Stimulated activated naive CD4-positive, alpha-beta T cell (primary cell): ENCODE results near the gene RNF135.
"Not testable (repeated sequence)": the region's sequence is repeated elsewhere in the genome, so short reads cannot be mapped to it uniquely, and the experiment has no call there.

Experiments
- DNase-seq, 6 experiments: peaks; one replicate each; lab custom pipeline; 2025; lab: John Stamatoyannopoulos, UW

RNF135 gene

GRCh38 chr17:31003225-31003866 lies 32.5 kb downstream of the RNF135 start:
- no peak for DNase-seq

- DNase-seq, result no peak
Observed at GRCh38 chr17:31004160-31004559, 33.3 kb downstream of the RNF135 start.

GRCh38 chr17:31007695-31008373 lies 37.0 kb downstream of the RNF135 start:
- no peak for DNase-seq

- DNase-seq, result peak; percentile 19 to 61 (median 32)
Observed at GRCh38 chr17:31008374-31009041, 37.7 kb downstream of the RNF135 start.

GRCh38 chr17:31009042-31009702 lies 38.3 kb downstream of the RNF135 start:
- peak in 2 of 6 experiments; percentile 9 to 29 for DNase-seq

- DNase-seq, result not testable (repeated sequence)
Observed at GRCh38 chr17:31010014-31010413, 39.2 kb downstream of the RNF135 start.

- DNase-seq, result no peak
Observed at GRCh38 chr17:31013844-31014243, 43.0 kb downstream of the RNF135 start.

- DNase-seq, result no peak
Observed at GRCh38 chr17:31015639-31016038, 44.8 kb downstream of the RNF135 start.

- no peak for DNase-seq
Observed at GRCh38 chr17:31019004-31019403, 48.2 kb downstream of the RNF135 start.

- not testable (repeated sequence) for DNase-seq
Observed at GRCh38 chr17:31023171-31023570, 52.3 kb downstream of the RNF135 start.

GRCh38 chr17:31031841-31032240 lies 61.0 kb downstream of the RNF135 start:
- DNase-seq, result no peak

- DNase-seq, result not testable (repeated sequence)
Observed at GRCh38 chr17:31035611-31036010, 64.8 kb downstream of the RNF135 start.

- DNase-seq, result not testable (repeated sequence)
Observed at GRCh38 chr17:31040837-31041236, 70.0 kb downstream of the RNF135 start.

- not testable (repeated sequence) for DNase-seq
Observed at GRCh38 chr17:31042378-31042777, 71.5 kb downstream of the RNF135 start.

GRCh38 chr17:31046856-31047425 lies 76.1 kb downstream of the RNF135 start:
- not testable (repeated sequence) for DNase-seq

GRCh38 chr17:31048142-31048541 lies 77.3 kb downstream of the RNF135 start:
- DNase-seq, result no peak

- no peak for DNase-seq
Observed at GRCh38 chr17:31048780-31049179, 77.9 kb downstream of the RNF135 start.
